CD1c-positive myeloid dendritic cell (primary cell): ENCODE measurements around the gene GRK6.

Source experiments
- DNase-seq: peaks from one replicate; pipeline ENCODE4 v3.0.0-alpha.2; 2016; ENCODE audit errors: extremely low spot score

The GRK6 gene

DNA sequence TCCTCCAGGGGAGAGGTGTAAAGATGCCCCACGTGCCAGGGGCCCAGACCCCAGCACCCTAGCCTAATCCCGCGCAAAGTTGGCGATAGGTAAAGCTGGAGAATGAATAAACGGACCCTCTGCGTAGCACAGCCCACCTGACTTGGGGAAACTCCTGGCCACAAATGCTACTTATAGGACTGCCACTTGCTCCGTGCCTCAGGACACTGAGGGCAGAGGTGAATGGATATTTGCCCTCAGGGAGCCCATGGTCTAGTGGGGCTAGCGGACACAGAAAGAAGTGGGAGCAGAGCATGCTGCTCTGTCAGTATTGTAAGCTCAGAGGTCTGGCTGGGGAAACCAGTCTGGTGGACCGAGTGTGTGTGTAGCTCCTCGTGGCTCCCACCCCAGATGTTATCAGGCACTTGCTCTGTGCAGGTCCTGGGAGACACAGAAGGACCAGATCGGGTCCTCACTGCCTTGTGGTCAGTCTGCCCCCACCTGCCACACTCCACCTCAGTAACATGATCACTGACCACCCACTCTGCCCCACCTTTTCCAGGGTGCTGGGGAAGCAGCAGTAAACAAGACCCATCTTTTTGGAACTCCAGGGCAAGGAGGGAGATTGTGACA is 841 bp downstream of the GRK6 start:
- peak; percentile 16 for DNase-seq

DNA sequence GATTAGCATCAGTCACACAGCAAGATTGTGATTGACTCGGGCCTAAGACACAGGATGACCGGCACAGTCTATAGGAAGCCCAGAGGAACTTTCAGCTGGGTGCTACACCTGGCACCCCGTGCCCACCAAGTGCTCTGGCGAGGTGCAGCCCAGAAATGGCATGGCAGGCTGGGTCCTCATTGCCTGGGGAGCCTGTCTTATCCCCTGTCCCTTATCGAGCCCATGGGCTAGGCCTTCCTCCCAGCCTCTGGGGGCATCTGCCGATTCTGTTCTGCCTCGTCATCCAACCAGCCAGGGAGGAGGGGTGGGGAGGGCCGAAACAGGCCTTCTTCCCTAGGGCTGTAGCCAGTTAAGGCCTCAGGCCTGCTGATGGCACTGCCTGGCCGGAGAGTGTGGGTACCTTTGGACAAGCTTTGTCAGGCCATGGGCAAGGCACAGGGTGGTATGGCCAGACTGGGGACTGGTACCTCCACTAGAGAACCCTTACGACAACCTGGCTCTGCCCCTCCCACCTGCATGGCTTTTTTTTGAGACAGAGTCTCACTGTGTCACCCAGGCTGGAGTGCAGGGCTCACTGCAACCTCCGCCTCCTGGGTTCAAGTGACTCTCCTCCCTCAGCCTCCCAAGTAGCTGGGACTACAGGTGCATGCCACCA is 1.6 kb downstream of the GRK6 start:
- DNase-seq, result peak; percentile 55

DNA sequence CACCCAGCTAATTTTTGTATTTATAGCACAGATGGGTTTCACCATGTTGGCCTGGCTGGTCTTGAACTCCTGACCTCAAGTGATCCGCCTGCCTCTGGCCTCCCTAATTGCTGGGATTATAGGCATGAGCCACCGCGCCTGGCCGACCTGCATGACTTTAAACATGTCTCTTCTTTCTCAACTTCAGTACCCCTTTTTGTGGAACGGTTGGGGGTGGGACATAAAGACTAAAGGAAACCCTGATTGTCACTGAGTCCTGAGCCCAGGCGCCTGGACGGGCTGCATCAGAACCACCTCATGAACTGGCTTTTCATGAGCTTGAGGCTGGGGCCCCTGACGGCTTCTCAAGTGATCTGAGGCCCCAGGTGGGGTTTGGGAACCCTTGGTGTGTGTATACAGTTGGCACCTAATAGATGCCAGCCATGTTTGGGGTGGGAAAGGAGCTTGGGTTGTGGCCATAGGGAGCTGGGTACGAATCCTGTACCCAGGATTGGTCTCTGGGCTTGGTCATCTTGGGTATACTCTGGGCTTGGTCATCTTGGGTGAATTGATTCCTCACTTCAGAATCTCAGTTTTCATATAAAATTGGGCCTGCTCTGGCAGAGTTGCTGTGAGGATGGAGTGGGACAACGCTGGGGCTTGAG is 2.2 kb downstream of the GRK6 start:
- peak; percentile 55 for DNase-seq

DNA sequence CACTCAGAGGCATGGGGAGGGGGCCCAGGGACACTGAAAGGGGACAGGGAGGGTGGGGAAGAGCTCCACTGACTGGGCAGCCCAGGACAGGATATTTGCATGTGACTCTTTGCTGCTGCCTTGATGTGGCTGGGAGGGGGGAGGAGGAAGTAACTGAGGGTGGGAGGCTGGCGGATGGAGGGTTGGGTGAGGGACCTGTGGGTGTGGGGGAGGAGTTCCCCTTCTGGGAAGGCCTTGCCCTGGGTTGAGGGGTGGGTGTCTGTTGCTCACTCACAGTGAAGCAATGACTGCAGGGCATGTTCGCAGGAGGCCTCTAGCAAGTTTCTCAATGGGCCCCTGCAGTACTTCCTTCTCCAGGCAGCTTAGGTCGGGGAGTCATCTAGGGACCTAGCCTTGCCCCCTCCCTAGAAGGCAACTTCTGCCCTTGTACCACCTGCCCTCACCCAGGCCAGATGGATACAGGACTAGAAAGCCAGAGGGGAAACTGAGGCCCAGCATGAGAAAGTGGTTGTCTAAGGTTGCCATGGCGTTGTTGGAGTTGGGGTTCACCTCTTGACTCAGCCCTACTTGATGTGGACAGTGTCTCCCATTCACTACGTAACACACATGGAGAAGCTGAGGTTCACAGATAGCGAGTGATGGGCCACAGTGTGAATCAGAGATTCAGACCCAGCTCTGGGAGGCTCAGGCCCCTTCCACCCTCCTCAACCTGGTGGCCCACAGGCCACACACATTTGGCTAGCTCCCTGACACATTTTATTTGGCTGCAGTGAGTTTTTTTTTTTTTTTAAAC is 3.0 kb downstream of the GRK6 start:
- peak; percentile 96 for DNase-seq

DNA sequence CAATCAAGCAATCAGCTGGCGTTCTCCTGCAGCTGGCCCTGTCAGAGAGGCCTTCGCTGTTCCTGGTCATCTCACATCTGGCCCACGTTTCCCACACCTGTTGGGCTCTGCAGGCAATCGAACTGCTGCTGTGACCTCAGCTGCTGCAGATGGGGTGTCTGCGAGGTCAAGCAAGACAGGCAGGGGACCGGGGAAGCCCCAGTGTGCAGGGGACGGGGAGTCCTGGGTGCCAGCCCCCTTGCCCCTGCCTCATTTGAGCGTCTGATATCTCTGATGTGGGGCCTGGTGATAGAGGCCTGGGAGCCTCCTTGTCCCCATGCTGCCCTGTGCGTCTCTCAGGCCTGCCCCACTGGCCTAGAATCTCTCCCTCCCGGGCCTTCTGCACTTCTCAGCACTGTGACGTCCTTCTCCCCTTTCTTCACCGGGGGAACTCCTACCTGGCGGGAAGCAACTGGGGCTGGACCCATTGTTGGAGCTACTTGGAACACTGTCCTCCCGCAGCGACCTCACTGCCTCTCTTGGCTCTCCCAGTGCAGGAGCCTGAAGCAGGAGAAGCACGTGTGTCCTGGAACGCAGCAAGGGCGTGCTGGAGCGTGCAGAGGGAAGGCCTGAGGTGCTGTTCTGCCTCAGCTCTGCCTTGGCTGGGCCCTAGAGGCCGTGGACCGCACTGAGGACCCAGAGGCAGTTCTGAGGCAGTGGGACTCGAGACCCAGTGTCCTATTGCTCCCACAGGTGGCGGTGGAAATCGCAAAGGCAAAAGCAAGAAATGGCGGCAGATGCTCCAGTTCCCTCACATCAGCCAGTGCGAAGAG is 3.9 kb downstream of the GRK6 start:
- DNase-seq, result no peak

DNA sequence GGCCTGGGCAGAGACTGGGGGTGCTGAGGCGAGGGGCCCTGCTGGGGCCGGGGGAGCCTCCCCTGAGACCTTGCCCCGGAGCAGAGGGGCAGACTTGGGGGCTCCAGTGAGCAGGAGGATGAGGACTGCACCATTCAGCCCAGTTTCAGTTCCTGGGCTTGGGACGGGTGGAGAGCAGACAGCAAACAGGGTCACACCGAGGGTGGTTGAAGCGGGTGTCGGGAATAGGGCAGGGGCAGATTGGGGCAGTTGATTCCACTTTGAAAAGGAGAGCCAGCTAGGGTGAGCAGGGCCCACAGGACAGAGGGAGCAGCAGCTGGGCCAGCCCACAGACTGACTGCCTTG is 4.5 kb downstream of the GRK6 start:
- DNase-seq, result no peak

DNA sequence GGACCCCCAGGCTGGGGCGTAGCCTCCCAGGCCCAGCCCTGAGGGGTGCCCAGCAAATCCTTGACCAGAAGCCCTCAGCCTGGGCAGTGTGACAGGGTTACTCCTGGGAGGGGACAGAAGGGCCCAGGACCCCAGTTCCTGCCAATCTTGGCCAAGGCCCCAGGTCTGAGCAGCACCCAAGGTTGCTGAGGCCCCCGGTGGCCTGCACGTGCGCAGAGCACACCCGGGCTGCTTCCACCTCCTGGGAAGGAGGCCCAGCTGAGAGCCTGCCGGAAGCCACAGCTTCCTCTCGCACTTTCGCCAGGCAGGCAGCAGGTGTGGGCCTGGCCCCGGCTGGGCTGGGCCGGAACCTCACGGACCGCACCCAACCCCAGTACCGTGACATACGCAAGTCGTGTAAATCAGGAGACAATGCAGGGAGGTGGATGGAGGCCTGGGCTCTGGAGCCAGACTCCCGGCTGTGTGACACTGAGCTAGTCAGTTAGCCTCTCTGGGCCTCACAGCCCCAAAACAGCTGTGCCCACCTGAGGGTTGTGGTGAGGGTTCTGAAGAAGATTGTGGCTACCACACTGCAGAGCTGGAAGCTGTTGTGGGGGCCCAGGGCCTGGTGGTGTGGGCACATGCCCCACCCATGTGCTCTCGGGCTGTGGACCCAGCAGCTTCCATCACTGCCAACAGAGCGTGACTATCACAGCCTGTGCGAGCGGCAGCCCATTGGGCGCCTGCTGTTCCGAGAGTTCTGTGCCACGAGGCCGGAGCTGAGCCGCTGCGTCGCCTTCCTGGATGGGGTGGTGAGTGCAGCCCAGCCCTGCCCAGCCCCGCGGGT is 5.1 kb downstream of the GRK6 start:
- peak; percentile 63 for DNase-seq

DNA sequence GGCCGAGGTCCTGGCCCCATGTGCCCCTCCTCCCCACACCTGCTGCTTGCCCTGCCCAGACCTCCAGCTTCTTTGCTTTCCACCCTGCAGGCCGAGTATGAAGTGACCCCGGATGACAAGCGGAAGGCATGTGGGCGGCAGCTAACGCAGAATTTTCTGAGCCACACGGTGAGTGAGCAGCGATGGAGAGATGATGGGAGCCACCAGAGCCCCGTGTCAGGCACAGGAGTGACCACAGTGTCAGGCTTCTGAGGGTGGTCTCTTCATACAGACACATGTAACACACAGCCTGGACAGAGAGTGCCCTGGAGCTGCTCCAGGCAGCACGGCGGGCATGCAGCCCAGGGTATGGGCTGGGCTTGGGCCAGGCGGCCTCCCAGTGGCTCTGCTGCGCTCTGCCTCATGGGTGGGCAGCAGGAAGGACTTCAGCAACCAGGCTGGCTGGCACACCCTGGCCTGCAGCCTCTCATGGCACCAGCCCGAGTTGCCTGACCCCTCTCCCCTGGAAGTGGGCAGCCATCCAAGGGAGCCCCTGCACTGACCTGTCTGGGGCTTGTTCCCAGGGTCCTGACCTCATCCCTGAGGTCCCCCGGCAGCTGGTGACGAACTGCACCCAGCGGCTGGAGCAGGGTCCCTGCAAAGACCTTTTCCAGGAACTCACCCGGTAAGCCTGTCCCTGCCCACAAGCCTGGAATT is 5.8 kb downstream of the GRK6 start:
- no peak for DNase-seq

DNA sequence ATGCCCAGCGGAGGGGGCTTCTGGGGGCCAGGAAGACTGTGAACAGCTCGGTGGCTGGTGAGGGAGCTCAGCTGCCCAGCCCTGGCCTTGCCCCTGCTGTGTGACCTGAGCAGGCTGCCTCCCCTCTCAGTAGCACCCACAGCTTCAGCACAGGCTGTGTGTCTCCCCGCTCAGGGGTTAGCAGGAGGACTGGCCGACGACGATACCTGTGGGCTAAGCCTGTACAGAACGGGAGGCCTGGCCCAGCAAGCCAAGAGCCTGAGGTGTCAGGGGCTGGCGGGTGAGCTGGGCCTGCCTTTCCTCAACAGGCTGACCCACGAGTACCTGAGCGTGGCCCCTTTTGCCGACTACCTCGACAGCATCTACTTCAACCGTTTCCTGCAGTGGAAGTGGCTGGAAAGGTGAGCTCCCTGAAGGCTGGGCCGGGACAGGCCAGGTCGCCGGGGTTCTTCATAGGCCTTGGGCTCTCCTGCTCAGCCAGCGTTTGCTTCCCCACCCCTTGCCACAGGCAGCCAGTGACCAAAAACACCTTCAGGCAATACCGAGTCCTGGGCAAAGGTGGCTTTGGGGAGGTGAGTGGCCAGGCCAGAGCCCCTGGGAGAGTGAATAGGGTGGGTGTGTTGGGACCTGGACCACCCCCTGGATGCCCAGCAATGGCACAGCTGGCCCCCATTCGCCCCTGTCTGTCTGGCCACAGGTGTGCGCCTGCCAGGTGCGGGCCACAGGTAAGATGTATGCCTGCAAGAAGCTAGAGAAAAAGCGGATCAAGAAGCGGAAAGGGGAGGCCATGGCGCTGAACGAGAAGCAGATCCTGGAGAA is 6.6 kb downstream of the GRK6 start:
- DNase-seq, result no peak

DNA sequence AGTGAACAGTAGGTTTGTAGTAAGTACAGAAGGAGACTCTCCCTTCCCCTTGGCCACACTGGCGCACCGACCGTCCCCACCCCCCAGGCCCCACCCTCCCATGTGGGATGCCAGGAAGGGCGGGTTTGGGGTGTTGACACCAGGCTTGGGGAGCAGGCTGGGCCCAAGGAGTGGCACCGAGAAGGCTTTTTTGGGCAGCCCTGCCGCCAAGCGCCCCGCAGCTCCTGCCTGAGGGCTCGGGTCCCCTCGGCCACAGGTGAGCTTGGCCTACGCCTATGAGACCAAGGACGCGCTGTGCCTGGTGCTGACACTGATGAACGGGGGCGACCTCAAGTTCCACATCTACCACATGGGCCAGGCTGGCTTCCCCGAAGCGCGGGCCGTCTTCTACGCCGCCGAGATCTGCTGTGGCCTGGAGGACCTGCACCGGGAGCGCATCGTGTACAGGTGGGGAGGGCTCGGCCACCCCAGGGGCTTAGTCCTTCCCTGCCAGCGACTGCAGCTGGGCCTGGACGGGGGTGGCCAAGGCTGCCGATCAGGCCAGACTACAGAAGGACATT is 7.3 kb downstream of the GRK6 start:
- no peak for DNase-seq

DNA sequence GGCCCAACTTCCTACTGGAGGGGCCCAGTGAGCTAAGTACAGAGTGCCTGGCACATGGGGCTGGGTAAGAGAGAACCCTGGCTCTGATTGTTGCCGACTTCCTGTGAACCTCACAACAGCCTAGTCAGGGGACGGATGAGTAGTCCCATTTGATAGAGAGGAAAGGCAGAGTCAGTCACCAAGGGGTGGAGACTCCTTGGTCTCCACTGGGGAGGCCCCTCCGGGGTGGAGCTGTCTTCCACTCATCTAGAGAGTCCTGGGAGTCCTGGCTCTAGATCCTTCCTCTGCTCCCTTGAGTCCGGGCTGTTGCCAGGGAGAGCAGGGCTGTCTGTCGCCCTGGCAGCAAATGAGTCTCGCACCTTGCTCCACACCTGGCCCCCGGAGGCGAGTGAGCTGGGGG is 8.0 kb downstream of the GRK6 start:
- no peak for DNase-seq

DNA sequence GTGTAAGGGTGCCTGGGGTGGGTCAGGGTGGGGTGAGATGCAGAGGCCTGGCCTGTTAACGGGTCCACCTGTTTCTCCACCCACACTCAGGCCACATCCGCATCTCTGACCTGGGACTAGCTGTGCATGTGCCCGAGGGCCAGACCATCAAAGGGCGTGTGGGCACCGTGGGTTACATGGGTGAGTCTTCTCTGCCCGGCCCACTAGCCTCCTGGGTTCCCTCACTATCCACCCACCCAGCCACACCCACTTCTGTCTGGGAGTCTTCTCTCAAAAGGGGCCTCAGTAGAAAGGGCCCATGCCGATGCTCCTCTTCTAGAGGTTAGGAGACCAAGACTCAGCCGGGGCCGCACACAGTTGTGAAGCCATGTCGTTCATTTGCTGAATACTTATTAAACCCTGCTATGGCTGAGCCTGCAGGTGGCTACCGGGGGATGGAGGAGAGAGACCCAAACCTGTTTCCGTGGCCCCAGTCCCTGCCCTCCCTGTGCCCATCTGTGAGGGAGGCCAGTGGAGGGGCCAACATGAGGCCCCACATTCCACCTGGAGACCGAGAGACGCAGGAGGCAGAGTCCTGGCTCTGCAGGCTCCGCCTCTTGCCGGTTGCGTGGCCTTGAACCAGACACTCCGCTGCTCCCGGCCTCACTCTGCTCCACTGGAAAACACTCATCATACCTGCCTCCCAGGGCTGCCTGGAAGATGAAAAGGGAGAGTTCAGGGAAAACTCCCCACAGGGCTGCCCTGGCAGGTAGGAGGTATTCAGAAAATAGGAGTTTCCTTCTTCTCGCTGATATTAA is 8.7 kb downstream of the GRK6 start:
- no peak for DNase-seq

DNA sequence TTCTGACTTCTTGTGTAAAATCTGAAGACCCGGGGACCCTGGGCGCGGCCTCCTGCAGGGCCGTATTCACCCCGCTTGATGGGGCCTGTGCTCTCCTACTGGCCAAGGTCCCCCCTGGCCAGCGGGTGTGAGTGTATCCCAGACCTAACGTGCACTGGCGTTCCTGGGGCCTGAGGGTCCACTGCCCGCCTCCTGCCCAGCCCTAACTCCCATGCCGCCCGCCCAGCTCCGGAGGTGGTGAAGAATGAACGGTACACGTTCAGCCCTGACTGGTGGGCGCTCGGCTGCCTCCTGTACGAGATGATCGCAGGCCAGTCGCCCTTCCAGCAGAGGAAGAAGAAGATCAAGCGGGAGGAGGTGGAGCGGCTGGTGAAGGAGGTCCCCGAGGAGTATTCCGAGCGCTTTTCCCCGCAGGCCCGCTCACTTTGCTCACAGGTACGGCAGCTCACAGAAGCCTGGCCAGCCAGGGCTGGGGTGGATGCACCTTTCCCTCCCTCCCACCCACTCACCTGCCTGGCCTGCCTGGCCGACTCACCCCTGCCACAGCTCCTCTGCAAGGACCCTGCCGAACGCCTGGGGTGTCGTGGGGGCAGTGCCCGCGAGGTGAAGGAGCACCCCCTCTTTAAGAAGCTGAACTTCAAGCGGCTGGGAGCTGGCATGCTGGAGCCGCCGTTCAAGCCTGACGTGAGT is 9.5 kb downstream of the GRK6 start:
- no peak for DNase-seq

DNA sequence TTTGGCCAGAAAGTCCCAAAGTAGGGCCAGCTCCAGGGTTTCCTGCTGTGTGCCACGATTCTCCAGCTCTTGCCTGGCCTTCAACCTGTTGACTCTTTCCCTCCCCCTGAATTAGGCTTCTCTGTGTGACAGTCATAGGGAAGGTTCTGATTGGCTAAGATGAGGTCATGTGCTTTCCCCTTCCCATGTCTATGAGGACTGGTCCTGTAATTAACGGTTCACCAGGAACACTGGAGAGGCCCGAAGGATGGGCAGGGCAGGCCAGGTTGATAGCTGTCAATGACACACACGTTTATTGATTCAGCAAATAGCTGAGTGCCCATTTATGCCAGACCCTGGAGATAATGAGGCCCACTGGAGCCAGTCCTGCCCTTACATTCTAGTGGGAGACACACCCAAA is 11.1 kb downstream of the GRK6 start:
- DNase-seq, result no peak

DNA sequence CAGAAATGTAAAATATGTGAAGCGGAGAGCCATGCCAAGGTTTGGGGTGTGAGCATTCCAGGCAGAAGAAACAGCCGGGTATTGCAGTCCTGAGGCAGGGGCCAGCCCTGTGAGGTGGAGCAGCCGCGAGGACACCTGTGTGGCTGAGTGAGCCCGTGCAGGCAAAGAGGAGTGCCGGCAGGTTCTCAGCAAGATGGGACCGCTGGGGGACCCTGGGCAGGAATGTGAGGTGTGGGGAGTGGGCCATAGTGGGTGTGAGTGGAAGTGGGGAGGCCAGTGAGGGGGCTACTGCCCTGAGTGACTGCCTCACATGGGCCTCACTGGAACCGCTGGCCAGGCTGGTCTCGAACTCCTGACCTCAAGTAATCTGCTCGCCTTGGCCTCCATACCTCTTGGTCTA is 12.0 kb downstream of the GRK6 start:
- DNase-seq, result no peak

DNA sequence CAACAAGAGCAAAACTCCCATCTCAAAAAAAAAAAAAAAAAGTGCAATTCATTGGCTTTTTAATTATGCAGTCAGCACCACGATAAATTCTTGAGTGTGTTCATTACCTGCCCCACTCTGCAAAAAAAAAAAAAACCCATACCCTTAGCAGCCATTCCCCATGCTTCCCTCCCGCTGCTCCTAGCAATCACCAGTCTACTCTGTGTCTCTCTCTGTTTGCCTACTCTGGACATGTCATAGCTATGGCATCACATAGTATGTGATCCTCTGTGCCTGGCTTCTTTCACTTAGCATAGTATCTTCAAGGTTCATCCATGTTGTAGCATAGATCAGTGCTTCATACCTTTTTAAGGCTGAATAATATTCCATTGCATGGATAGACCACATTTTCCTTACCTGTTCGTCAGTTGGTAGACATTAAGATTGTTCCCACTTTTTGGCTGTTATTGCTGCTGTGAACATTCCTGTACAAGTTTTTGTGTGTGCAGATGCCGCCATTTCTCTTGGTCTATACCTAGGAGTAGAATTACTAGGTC is 13.1 kb downstream of the GRK6 start:
- DNase-seq, result no peak

DNA sequence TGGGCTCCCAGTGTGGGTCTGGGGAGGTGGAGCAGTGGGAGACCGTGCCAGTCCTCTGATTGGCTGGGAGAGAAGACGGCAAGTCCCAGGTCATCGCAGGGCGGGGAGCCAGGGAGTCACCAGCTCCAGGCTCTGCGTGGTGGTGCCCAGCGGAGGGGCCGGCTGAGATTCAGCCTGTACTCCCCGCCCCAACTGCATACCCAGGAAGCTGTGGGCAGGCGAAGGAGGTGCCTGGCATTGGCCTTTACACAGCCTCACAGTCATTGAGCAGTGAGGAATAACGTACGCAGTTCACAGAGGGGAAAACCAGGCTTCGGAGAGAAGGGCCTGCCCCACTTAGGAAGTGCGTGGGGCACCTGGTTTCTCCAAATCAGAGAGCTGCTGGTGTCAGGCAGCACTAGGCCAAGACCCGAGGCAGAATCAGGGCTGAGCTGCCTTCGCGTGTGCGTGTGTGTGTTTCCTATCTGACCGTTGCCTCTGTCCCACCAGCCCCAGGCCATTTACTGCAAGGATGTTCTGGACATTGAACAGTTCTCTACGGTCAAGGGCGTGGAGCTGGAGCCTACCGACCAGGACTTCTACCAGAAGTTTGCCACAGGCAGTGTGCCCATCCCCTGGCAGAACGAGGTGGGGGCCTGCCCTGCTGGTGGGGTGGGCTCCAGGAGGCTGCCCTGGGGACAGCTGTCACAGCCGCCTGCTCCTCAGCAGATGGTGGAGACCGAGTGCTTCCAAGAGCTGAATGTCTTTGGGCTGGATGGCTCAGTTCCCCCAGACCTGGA is 13.9 kb downstream of the GRK6 start:
- no peak for DNase-seq
